GM19438 (cell line): ENCODE results near the gene TSPAN1.

ENCODE experiments used
- ATAC-seq: cut with Tn5 transposase; IDR thresholded peaks from one replicate; pipeline ENCODE4 v1.9.1; 2021; ENCODE audit warnings: low read depth; ENCODE audit not compliant: unreplicated experiment

TSPAN1 gene

DNA sequence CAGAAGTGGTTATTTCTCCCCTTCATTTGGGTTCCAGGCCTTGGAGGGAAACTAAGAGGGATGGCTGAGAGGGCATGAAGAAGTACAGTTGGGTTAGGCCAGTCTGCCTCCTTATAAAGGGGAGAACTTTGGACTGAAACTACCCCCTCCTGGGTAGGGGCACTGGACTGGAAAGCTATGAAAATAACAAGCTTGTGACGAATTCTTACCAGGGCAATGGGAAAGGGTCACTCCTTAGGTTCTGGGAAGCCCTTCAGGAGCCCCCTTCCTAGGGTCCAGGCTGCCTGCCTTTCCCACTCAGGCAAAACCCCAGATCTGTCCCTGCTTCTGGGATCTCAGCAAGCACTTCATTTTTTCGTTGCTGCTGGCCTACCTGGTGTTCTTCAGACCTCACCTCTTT lies 11.2 kb downstream of the TSPAN1 start:
- ATAC-seq, result no peak

DNA sequence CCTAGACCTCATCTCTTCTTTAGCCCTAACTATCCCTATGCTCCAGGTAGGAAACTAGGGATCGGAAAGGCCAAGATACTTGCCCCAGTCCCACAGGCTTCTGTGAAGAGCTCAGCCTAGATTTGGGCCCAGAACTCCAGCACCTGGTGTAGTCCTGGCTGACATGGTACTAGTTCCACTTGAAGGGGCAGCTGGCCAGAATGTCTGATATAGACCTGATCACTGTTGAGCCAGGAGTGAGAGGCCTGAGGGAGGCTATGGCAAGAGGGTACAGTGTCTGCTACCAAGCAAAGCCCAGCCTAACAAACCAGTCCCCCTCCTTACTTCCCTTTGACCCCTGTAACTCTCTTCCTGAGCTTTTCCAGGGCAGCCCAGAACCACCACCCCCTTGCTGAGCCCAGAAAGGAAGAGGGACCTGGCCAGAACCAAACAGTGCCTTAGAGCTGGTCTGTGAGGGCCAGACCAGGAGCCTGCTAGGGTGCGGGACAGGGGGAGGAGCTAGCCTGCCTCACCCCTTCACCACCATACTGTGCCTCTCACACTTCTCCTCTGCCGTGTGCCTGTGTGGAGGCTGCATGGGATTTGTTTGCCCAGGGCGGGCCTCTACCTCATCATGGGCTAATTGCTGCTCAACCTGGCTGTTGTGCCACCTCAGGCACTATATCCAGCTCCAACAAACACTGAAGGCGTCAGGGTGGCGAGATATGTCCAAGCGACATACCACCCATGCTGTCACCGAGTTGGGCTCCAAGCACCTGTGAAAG lies 12.4 kb downstream of the TSPAN1 start:
- ATAC-seq, result no peak

DNA sequence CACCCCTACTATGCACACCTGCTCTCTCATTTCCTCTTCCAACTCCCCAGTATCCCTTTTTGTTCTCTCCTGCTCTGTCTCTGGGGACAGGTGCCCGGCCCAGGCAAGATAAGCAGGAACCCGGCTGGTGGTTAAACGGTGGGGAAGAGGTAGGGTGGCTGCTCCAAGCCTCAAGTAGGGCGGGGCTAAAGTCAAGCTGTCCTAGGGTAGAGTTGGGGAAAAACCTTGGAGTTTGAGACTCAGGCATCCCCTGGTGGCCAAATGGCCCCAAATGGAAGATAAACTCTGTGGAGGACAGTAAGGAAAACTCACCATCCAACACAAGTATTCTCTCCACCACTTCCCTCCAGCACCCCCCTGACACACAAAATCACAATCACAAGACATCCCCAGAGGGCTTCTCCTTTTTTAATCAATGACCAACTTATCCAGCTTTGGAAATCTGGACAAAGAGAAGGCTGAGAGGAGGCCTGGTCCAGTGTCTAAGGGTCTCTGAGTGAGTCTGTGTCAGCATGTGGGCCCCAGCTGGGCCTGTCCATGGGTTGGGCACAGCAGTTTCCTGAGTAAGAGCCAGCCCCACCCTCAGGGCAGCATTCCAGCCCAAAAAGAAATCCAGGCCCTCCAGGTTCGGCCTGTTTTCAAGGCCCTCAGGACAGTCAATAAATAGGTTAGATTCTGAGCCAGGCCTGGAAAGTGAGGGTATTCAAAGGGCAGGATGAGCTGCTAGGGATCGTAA lies 13.6 kb downstream of the TSPAN1 start:
- ATAC-seq, result no peak

DNA sequence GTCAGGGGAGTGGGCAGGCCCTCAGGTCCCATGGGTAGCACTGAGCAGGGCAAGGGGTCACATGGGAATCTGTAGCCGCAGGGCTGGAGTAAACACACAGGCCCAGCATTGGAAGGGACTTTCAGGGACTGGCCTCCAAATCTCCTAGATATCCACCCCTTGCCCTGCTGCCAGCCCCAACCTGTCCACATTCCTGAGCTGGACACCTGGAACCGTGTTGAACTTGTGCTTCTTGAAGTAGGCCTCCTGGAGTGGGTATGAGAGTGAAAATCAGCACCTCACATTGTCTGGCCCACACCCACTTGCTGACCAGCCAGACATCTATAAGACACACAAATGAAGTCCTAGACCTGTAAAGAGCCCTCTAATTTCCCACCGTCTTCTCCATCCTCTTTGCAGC lies 15.7 kb downstream of the TSPAN1 start:
- ATAC-seq, result no peak

DNA sequence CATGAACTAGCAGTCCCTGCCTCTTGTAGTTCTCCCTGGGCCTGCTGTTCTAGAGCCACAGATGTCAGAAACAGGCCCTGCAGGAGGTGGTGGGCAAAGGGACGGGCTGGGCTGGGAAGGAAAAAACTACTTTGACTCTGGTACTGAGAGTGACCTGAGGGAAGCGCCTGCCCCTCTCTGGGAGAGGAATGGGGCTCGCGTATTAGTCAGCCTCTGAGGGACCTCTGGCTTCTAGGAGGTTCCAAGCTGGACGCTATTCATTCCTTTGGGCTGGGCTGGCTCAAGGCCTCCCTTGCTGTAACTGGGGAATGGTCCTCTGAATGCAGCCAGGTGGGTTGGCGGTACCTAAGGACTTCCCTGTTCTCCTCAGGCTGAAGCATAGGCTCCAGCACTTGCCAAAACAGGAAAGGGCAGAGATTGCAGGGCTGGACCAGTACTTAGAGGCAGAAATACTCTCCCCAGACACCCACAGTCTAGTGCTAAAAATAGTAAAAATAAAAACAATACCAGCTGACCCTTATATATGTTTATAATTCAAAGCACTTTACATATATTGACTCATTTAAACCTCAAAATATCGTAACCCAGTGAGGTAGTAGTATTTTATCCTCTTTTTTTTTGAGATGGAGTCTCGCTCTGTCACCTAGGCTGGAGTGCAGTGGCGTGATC lies 16.3 kb downstream of the TSPAN1 start:
- no peak for ATAC-seq

DNA sequence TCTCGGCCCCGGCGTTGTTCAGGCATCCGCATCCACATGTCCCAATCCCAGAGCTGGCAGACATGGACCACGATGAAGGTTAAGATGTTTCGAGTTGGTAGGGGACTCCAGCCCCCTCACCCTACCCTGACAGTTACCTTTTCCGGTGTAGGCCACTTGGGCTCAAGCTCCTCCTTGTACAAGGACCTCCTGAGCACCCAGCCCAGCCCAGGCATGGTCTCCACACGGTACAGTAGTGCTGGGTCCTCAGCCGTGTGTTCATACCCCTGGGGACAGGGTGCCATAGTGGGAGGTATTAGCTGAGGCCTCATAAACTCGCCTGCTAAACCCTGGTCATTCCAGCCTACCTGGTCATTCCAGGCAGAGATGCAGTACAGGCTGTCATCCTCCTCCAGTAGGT lies 17.3 kb downstream of the TSPAN1 start:
- ATAC-seq, result no peak

DNA sequence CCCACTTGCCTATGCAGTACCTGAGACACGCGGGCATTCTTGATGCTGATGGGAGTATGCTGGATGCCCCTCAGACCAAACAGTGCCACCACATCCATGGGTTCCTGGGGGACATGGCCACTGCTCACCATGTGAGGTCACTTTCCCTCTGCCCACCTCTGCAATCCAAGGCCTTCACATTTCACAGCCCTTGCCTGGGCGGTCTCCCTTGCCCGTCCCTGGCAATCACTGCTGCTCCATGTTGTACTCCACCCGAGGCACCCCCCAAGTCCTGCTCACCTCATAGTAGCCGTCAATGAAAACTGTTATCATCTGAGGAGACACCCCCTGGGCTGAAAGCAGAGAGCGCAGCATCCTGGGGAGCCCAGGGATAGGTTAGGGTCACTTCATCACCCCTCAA lies 18.4 kb downstream of the TSPAN1 start:
- ATAC-seq, result no peak

DNA sequence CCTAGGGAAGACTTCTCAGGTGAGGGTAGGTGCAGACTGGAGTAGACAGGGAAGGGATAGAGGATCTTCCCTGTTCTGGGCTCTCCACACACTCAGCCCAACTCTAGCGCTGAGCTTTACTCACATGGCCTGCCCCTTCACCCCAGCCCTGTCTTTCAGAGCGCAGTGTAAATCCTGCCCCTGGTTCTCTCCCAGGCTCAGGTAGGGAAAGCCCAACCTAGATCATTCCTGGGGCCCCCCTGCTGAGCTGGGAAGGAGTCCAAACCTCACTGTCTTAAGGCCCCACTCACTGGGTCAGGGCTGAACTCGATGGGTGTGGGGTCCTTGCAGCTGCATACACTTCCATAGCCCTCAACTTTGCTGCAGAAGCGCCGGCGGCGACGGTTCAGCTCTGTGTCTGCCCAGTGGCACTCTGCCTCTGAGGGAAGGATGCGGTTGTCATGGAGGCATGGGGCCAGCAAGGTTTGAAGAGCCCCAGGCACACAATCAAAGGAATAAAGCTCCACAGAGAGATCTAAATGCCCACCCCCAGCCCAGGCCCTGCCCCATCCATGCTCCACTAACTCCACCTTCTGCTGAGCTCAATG lies 19.2 kb downstream of the TSPAN1 start:
- no peak for ATAC-seq

DNA sequence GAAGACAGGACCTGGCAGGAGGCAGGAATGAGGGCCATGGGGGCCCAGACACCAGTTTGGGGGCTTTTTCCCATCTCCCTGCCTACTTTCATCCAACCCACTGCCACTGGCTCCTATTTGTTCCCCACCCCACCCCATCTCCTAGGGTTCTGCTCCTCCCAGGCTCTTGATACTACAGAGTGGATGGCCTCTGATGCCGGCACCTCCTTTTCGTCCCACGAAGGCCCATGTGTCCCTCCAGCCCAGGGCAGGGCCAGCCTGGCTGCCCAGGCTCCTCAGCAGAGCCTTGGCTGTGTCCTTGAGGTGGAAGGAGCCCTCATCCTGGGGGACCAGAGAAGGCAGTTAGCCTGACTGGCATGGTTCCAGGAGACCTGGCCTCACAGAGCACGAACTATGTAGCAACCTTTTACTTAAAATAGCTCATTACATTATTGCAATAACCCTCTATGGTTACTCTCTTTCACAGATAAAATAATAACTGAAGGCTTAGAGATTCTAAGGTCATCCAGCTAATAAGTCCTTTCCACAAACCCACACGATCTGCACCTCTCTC lies 19.8 kb downstream of the TSPAN1 start:
- ATAC-seq, result no peak

DNA sequence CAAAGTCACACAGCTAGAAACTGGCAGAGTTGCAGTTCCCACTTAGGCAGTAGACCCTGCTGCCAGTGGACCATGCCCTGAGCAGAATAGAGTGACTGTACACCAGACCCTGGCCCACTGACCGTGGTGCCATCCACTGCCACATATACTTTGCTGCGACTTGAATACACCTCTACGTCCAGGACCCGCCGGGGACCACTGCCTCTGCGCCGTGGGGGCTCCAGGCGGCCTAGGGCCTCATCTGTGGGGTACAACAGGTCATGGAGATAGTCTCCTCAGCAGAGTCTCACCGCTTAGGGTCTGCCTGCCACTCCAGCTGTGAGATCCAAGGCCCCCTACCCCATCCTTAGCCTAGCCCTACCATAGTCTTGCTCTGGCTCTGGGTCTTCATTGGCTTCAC lies 21.7 kb downstream of the TSPAN1 start:
- ATAC-seq, result no peak

DNA sequence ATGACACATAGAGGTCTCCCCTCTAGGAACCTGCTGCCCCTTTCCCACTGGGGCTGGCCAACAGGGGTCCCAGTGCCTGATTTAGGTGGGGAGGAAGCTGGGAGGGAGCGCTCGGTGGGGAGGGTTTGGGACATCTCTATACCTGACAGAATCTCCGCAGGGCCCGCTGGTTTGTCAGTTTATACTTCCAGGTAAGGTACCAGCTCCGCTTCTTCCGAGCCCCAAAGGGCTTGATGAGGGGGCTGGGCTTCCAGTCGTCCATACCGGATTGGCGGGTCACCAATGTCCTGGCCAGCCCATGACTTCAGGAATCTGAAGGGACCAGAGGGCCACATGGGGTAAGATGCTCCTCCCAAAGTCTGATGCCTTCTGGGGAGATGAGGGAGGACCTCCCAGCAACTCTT lies 22.7 kb downstream of the TSPAN1 start:
- ATAC-seq, result no peak

DNA sequence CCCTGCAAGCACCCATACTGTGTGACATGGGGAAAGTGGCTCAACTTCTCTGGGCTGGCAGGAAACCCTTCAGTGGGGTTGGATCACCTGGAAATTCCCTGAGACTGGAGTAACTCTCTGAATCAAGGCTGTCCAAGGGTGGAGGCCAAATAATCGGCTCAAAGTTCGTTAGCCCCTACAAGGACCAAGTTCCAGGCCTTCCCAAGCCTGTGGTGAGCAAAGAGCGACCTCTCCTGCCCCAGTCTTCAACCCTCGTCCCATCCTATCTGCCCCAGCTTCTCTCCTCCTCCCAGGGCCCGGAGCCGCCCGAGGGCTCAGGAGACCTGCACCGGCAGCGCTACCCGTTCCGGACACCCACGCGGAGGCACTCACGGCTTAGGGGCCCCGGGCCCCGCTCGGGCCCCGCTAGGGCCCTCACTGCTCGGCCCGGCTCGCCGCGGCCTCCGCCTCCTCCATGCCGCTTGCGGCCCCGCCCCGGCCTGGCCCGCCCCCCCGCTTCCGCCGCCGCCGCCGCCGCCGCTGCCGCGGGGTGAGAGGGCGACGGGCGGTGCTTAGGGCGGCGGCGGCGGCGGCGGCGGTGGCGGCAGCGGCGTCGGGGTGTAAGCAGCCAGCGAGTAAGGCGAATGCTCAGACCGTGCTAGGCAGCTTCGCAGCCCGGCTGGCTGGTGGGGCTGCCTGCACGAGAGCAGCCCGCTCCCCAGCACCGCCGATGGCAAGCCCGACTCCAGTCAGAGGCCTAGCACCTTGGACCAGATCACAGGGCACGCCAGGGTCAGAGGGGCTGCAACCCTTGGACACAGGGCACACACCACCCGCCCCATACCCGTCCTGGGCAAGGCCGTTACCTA lies 23.3 kb downstream of the TSPAN1 start, which contains the start of gene POMGNT1:
Gene POMGNT1, minus strand, starts transcription at position 471 of the 848 bp plus-strand sequence. CDS start 613 bp downstream, outside the sequence.
- peak; percentile 81 for ATAC-seq

DNA sequence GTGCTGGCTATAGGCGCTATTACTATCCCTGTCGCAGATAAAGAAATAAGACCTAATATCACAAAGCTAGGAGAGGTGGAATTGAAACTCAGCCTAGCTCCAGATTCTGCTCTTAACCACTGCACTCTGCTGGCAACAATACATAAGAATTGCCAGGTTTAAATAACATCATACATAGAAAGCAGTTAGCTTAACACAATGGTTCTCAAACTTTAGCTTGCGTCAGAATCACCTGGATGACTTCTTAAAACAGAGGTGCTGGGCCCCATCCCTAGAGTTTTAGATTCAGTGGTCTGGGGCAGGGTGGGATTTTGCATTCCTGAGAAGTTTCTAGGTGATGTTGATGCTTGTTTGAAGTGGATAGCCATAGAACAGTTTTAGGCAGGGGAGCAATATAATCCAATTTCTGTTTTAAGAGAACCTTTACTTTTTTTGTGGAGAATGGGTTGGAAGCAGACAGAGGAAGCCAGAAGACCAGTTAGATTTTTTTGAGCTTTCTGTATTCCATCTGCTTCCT lies 24.4 kb downstream of the TSPAN1 start:
- no peak for ATAC-seq

DNA sequence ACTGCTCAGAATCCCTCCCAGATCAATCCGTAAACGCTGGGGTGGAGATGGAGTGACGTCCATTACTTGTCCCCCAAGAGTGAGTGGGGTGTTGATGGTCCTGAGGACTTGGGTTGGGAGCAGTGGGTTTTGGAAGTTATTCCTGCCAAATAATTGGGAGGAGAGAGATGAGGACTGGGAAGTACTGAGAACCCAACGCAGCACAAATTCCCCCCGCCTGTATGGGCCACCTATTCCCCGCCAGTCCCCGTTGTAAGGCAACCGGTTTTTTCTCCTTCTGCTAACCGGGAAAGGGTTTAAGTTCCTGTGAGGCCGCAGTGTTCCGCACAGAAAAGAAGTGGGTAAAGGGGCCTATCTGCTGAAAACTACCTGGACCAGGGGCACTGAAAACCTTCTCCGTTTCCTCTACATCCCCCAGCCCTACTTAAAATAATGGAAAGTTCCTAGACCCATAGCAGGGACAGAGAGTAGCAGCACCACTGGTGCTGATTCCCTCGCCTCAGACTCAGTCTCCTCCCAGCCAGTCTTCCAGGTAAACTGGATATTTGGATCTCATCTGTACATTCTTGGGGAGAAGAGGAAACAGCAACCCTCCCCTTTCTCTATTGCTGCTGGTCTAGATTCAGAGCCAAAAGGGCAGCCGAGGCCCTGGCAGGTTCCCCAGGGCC lies 29.0 kb downstream of the TSPAN1 start:
- no peak for ATAC-seq

DNA sequence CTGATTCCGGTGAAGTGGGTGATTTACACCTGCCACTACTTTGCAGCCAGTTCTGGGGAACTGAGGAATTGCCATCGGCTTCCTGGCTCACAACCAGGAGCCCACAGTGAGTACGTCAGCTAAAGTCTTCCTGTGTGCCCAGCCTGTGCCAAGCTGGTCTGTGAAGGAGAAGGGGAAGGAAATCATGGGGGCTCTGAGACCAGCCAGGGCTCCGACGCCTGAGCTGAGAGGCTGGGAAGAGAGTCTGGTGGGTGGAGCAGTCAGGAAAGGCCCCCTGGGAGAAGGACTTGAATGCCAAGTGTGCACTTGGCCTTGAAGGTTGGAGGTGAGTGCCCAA lies 29.5 kb downstream of the TSPAN1 start:
- no peak for ATAC-seq

DNA sequence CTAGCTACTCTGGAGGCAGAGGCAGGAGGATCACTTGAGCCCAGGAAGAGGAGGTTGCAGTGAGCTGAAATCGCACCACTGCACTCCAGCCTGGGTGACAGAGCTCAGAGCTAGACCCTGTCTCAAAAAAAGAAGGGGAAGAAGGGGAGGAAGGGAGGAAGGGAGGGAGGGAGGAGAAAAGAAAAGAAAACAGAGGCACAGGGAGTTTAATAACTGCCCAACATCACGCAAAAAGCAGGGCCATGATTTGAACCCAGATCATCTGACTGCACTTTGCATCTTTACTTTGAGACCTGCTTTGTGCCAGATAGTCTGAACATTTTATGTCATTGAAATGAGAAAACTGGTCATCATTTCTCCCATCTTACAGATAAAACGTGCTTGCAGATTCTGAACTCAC lies 30.3 kb downstream of the TSPAN1 start:
- ATAC-seq, result no peak

DNA sequence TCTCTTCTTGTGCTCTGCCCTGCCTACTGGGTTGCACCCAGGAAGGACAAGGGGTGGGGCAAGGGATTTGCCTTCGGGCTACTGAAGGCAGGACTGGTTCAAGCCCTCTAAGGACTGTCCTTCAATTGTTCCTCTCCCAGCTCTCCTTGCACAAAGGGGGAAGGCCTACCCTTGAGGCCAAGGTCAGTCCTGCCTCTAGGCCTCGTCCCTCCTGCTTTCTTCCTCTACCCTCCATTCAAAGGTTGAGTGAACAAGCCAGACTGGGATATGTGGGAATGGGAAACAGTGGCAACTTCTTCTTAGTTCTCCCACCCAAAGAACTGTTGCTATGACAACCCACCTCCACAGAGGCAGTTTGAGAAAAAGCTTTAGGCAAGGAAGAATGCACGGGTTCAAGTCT lies 30.9 kb downstream of the TSPAN1 start:
- no peak for ATAC-seq

DNA sequence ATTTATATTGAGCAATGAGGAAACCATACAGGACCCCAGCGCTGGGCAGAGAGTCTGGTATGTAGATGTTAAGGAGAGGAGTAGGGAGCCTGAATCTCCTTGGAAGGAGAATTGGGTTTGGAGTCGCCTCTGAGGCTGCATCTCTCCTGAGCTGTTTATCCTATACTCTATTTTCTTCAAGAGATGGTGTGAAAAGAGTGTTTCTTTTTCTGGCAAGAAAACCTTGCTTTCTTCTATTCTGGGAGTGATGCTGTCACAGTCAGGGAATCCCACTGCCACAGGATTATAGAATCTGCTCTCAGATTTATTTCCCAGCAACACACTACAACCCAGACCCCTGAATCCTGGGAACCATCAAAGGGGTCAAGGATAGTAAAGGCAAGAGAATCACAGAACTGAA lies 31.5 kb downstream of the TSPAN1 start:
- ATAC-seq, result no peak

DNA sequence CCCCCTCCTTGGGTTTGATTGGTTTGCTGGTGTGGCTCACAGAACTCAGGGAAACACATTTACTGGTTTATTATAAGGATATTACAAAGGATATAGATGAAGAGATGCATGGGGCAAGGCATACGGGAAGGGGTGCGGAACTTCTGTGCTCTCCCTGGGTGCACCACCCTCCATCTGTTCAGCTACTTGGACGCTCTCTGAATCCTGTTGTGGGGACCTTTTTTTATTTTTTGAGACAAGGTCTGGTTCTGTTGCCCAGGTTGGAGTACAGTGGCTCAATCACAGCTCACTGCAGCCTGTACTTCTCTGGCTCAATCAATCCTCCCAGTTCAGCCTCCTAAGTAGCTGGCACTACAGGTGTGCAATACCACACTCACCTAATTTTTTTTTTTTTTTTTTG lies 35.7 kb downstream of the TSPAN1 start:
- ATAC-seq, result no peak
